Peyer's patch (tissue), 4 donors: ENCODE data around the gene C4BPA. TPM values are rescaled to one million over a fixed set of nuclear protein-coding genes. Genes with fewer than 3 reads are reported as not detected.

ENCODE experiments used
- DNase-seq, 3 donors: peaks; one replicate each; pipeline ENCODE4 v3.0.0-alpha.2; 2017 to 2019
- H3K27ac ChIP-seq, 4 donors: fragments of 200-600 bp; sonication (generic); one replicate each; pipeline ENCODE4 v1.5.1; 2016 to 2019
- H3K27me3 ChIP-seq, 2 donors: fragments of 200-600 bp; sonication (generic); one replicate each; pipeline ENCODE4 v1.5.1; 2019
- H3K36me3 ChIP-seq, 3 donors: fragments of 200-600 bp; sonication (generic); one replicate each; pipeline ENCODE4 v1.5.1; 2016 to 2019
- H3K4me1 ChIP-seq, 4 donors: fragments of 200-600 bp; sonication (generic); one replicate each; pipeline ENCODE4 v1.5.1; 2016 to 2019
- H3K4me3 ChIP-seq, 4 donors: fragments of 200-600 bp; sonication (generic); 1 replicate in 3 of 4; 2 replicates in 1 of 4; pipeline ENCODE4 v1.5.1; 2016 to 2019; ENCODE audit warnings: mild to moderate bottlenecking in 1 of 4
- H3K9me3 ChIP-seq, 4 donors: fragments of 200-600 bp; sonication (generic); one replicate each; pipeline ENCODE4 v1.5.1; 2016 to 2019; ENCODE audit warnings: mild to moderate bottlenecking in 1 of 4
- POLR2A ChIP-seq, 2 donors: fragments of 450-650 bp; IDR thresholded peaks; one replicate each; pipeline ENCODE4 v1.5.1; 2017; ENCODE audit warnings: antibody characterized with exemption in 2 of 2, mild to moderate bottlenecking in 2 of 2, moderate library complexity in 2 of 2
- total RNA-seq, 4 donors: library from RNA; depleted of rRNA; stranded (reverse); fragments of >200 nt; gene quantifications; one replicate each; pipeline ENCODE4 v1.1.0, GENCODE V29; 2016
- TF ChIP-seq, protein P1 (sequence below), 6 experiments: fragments of 450-650 bp in 4 of 6; fragments of 200-600 bp in 2 of 6; sonication (generic) in 1 of 6; IDR thresholded peaks; one replicate each; pipeline ENCODE4 v1.5.1; 2017 to 2019; ENCODE audit warnings: antibody characterized with exemption in 6 of 6, mild to moderate bottlenecking in 3 of 6, moderate library complexity in 1 of 6

C4BPA gene
- total RNA-seq, 4 donors from 2014 or later, result 0.67 to 2.6 (median 1.2) TPM; not detected in 1

- H3K4me3 ChIP-seq, result no peak overlapping the region
- no peak overlapping the region for H3K27ac ChIP-seq
- H3K36me3 ChIP-seq, result no peaks in the 10 kb centered on the region
- no peaks in the 10 kb centered on the region for H3K4me1 ChIP-seq
- peaks cover 0 to 25% (median 4%) of the 10 kb centered on the region in 4 donors for H3K9me3 ChIP-seq
- no peak for DNase-seq
- no peak for TF ChIP-seq POLR2A (IDR thresholded peaks at IDR 0.05)
- TF ChIP-seq, protein P1, sequence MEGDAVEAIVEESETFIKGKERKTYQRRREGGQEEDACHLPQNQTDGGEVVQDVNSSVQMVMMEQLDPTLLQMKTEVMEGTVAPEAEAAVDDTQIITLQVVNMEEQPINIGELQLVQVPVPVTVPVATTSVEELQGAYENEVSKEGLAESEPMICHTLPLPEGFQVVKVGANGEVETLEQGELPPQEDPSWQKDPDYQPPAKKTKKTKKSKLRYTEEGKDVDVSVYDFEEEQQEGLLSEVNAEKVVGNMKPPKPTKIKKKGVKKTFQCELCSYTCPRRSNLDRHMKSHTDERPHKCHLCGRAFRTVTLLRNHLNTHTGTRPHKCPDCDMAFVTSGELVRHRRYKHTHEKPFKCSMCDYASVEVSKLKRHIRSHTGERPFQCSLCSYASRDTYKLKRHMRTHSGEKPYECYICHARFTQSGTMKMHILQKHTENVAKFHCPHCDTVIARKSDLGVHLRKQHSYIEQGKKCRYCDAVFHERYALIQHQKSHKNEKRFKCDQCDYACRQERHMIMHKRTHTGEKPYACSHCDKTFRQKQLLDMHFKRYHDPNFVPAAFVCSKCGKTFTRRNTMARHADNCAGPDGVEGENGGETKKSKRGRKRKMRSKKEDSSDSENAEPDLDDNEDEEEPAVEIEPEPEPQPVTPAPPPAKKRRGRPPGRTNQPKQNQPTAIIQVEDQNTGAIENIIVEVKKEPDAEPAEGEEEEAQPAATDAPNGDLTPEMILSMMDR (IDR thresholded peaks at IDR 0.05), result no peak
- no peaks in the 10 kb centered on the region for H3K27me3 ChIP-seq
Measured at GRCh38 chr1:207128336-207128921, 24.4 kb downstream of the C4BPA start.

DNA sequence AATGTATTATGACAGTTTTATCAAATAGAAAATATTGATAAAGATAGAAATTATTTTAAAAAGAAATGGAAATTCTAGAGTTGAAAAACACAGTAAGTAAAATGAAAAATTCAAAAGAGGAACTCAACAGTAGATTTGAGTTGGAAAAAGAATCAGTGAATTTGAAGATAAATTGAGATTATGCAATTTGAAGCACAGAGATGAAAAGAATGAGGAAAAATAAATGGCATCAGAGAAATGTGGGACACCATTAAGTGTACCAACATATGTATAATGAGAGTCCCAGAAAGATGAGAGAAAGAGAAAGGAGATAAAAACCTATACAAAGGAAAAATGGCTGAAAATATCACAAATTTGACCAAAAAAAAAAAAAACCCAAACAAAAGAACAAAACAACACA, 25.0 kb downstream of the C4BPA start:
- no peak for DNase-seq
- Histone ChIP-seq H3K36me3 (no peaks in the 10 kb centered on the region), H3K27ac (no peak overlapping the region), H3K9me3 (peaks cover 0 to 25% (median 4%) of the 10 kb centered on the region in 4 donors), H3K4me3 (no peak overlapping the region), H3K27me3 (no peaks in the 10 kb centered on the region), H3K4me1 (no peaks in the 10 kb centered on the region)
- TF ChIP-seq, protein P1 (IDR thresholded peaks at IDR 0.05), result no peak
- no peak for TF ChIP-seq POLR2A (IDR thresholded peaks at IDR 0.05)

GRCh38 chr1:207130252-207131036, 26.4 kb downstream of the C4BPA start:
- Histone ChIP-seq H3K9me3 (peaks cover 0 to 23% (median 4%) of the 10 kb centered on the region in 4 donors), H3K4me1 (no peaks in the 10 kb centered on the region), H3K27ac (no peak overlapping the region), H3K4me3 (no peak overlapping the region), H3K27me3 (no peaks in the 10 kb centered on the region), H3K36me3 (no peaks in the 10 kb centered on the region)
- DNase-seq, result no peak
- TF ChIP-seq, protein P1 (IDR thresholded peaks at IDR 0.05), result no peak
- TF ChIP-seq POLR2A (IDR thresholded peaks at IDR 0.05), result no peak

DNA sequence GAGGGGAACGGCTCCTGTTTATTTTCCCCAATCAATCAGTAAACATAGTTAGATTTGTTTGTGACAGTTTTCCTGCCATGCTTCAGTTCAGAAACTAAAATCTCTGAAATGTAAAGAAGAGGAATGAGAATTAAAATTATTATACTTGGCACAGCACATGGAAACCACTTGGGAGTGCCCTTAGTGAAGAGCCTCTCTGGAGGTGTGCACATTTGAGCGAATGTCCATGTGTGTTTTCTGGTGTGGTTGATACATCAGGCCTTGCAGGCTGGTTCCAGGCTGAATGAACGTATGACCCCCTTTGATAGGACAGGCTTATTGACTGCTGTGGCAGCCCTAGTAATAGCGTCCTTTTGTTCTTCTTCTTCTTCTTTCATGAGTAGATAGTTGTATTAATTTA, 27.1 kb downstream of the C4BPA start:
- Histone ChIP-seq H3K27me3 (no peaks in the 10 kb centered on the region), H3K4me1 (no peaks in the 10 kb centered on the region), H3K36me3 (no peaks in the 10 kb centered on the region), H3K9me3 (peaks cover 0 to 20% (median 4%) of the 10 kb centered on the region in 4 donors), H3K4me3 (no peak overlapping the region), H3K27ac (no peak overlapping the region)
- TF ChIP-seq, protein P1 (IDR thresholded peaks at IDR 0.05), result no peak
- no peak for DNase-seq

DNA sequence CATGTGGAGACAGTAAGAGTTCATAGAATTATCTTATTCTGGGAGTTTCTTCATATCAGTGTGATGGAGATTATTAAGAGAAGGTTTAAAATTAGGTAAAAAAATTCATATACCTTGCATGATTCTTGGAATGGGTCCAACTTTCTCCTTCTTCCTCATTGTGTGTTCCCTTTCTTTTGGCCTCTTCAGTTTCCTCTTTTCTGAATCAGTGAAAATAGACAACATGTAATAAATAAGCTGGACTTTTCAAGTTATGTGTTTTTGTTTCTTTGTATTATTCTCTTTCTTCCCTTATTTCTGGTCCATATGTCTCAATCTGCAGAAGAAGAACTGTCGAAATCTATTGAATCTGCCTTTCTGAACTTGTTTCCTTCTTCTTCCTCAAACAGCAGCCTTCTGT, 30.5 kb downstream of the C4BPA start:
- no peak overlapping the region for H3K4me3 ChIP-seq
- peaks cover 0 to under 1% (median 0%) of the 10 kb centered on the region in 4 donors for H3K9me3 ChIP-seq
- no peak overlapping the region for H3K27ac ChIP-seq
- no peaks in the 10 kb centered on the region for H3K27me3 ChIP-seq
- DNase-seq, result no peak
- no peaks in the 10 kb centered on the region for H3K36me3 ChIP-seq
- no peaks in the 10 kb centered on the region for H3K4me1 ChIP-seq
- TF ChIP-seq, protein P1 (IDR thresholded peaks at IDR 0.05), result no peak
- TF ChIP-seq POLR2A (IDR thresholded peaks at IDR 0.05), result no peak
